ENCODE results near the gene SETBP1.

The SETBP1 gene

DNA sequence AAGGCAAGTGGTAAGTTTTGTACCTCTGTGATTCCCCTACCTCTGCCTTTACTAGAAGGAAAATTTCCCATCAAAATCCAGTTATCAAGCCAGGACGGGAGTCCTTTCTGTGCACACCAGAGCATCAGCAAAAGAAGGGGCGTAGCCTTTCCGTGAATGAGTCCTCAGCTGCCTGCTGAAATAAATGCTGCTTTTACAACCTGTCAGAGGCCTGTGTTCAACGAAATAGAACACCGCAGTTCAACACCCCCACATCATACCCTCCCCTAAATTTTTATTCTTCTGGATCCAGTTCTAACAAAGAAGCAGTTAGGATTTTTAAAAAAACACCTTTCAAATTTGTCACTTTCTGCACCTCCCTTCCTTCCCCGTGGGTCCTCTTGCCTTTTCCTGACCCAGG is 135.8 kb downstream of the SETBP1 start:
- DNase-seq (ENCODE audit: low spot score) = no peak

DNA sequence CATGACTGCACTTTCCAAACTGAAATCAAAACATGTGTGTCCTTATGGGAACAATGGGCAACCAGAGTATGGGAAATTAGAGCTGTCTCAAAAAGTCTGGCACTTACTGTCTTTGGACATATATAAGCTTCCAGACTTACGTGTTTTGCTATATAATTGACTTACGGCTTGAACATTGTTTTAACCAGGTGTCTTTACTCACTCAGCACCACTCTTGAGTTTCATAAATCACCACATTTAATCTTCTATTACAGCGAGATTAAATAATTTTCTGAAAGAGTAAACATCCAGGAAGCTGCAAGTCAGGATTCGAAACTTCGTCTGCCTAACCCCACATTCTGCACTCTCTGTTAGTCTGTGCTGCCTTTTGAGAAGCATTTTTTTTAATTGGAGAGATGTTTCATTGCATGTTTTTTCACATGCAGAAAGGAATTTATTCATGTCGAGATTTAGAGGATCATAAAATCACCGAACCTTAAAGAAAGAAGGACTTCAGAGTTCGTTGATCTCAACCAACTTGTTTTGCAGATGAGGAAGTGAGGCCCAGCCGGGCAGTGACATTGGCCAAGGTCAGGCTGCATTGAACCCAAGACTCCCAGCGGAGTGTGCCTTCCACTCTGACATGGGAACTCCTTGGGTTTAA is 137.3 kb downstream of the SETBP1 start:
- no peak for DNase-seq (ENCODE audit: low spot score)

DNA sequence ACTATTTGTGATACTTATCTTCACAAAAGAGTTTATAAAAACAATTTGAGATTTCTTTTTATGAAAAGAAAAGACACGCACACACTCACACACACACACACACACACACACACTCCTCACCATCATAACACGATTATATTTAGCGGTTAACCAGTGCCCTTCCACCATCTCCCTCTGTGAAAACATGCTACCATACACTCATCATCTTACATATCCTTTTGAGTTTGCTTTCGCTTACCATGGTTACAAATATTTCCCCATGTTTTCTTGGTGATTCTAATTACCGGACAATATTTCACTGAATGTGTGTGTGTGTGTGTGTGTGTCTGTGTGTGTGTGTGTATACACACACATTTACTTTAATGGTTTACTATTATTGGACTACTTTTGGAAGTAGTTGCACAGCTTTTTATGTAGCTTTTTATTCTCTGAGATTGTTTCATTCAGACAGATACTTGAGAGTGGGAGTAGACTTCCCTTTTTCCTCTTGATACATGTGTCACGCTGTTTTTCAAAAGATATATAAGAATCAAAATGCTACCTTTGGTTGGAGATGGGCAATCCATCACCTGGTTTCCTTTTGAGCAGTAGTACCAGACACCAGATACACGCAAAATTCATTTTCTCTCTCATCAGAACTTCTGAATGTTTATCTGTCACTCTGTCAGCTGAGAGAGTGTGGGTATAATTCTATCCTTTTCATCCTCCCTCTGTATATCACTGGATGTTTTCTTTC is 138.1 kb downstream of the SETBP1 start:
- no peak for DNase-seq (ENCODE audit: low spot score)

DNA sequence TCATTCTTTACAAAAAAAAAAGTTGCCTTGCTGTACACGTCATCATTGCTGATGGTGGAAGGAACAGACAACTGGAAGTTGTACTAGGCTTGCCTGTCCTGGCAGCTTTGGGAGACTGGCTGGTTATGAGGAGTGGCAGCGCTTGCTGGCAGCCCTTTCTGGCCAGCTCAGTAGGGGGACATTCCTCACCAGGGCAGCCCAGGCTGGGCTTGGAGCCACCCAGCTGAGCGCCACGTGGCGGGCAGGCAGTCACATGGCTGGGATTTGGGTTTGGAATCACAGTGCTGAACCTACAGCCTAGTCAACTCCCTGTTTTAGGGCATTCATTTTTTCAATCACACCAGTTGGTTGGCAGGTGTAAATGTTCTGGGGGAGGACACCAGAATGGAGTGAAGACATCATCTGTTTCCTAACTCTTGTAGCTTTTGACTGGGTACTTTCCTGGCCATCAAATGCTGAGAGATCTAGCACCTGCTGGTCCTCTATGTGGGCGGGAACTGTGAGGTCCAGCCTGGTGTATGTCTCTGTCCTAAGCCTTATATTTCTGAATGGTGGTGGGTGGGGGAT is 139.3 kb downstream of the SETBP1 start:
- DNase-seq (ENCODE audit: low spot score) = no peak

DNA sequence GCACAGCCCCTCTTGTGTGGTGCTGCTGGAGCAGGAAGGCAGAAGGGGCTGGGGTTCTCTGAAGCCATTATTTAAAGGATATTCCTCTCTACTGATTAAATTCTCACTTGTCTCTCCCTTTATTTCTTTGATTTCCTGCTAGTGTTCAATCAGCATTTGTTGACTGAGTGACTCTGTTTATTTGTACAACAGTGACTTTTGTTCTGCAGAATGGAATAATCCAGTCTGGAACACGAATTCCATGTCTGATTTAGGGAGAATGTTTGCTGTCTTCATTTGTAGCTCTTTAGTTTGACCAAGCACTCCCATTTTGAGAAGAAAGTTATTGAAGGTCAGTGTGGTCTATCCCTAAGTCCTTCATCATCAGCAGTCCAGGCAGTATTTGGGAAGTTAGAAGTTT is 141.2 kb downstream of the SETBP1 start:
- DNase-seq (ENCODE audit: low spot score) = peak; percentile 45

DNA sequence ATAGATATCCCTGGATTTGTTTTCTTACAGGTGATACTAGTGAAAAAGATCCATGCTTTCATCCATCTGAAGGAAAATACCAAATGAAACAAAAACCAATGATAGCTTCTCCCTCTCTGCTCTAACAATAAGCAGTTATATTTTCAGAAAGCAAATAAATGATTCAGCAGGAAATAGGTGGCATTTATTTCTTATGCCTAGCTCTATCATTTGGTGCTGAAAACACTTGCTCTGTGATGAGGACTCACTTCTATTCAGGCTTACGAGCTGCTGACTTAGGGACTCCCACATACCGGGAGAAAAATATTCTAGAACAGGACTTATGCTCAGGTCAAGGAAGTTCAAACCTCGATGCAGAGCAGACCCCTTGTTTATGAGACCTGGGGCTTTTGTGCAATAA is 142.6 kb downstream of the SETBP1 start:
- DNase-seq (ENCODE audit: low spot score) = no peak

DNA sequence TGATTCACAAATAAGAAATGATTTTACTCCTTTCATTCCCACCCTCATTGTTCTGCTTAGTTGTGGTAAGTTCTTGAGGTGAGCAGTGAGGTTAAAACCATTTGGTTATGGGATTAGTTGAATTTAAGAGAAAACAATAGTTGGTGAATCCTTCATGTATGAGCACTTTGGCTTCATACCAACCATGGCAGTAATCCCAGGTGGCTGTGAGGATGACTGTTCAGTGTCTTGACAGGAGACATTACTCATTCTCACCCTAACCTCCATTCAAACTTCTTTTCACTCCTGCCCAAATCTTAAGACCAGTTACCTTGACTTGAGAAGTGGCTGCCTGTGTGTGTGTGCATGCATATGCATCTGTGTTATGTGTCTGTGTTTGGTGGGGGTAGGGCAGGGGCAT is 143.1 kb downstream of the SETBP1 start:
- DNase-seq (ENCODE audit: low spot score) = no peak

DNA sequence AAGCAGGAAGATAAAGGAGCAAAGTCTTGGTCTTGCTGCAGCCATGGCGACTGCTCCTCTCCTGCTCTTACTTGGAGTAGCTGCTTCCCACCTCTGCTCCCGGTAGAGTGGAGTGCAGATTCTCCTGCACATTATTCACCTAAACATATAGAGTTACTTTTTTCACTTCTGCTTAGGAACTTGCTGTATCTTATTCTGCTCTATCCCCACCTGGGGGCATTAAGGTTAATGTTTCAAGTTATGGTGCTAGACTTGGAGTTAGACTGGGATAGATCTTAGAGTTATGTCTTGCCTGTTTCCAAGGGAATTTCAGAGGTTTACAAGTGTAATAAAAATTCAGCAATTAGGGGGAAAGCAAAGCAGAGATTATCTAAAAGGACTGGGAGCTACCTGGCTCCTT is 144.2 kb downstream of the SETBP1 start:
- no peak for DNase-seq (ENCODE audit: low spot score)

DNA sequence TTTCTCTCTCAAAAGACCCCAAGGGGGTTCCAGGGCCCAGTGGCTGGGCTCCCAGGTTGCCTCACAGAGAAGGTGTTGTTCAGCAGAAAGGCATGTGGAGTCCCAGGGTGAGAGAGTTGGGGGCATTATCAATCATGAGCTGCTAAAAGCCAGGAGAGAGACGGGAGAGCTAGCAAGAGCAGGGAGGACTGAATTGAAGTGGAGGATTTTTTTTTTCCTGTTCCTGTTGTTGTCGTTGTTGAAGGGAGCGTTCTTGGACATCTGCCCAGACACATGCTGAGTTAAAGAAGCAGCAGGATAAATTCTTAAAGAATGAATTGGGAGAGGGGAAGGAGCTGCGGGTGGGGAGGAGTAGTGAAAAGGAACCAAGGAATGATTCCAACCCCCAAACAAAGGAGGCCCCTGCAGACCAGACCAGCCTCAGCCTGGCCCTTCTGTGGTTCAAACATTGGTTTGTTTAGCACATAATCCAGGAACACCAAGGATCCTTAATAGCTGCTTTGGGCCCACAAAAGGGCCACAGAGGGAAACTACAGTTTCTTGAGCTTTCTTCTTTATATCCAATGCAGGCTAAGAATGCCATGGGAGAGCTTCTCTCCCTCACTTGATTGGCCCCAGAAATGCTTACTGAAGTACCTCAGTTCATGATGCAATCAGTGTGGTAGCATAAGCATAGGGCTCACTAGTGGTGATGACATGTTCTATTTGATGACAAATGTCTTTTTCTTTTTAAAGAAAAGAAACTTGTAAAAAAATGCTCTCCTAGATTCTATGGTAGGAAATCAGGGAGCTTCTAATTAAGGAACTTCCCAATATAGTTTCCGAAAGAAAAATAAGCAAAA is 146.0 kb downstream of the SETBP1 start:
- peak; percentile 70 for DNase-seq (ENCODE audit: low spot score)

DNA sequence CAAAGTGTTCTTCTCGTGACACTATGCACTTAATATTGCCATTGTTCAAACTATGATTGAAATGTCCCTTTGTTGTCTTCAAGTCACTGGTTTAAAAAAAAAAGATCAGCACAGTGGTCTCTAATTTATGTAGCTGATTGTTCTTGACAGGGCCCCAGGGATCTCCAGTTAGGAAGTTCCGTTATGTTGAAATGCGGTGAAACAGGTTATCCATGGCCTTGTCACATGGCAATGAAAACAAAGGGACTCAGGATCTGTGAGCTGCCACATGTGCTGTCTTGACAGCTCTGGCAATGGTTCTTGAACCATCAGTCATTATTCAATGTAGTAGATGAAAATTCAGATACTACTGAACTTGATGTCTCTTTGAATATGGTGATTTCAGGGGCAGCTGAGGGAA is 147.4 kb downstream of the SETBP1 start:
- DNase-seq (ENCODE audit: low spot score) = no peak

DNA sequence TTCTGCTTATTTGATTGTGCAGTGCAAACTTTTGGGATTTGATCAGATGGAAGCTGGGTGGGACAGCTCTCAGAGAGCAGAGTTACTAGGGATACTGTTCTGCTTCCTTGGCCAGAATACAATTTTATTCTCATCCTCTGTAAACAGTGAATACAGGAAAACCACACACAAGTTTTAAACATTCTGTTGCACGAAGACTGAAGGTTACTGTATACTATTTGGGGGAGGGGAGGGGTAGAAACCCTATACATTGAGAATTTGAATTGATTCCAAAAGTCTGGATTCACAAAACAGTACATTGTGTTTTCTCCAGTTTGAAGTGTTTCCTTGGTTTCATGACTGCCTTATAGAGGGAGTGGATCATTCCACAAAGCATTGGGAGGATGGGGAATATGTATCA is 149.9 kb downstream of the SETBP1 start:
- no peak for DNase-seq (ENCODE audit: low spot score)

DNA sequence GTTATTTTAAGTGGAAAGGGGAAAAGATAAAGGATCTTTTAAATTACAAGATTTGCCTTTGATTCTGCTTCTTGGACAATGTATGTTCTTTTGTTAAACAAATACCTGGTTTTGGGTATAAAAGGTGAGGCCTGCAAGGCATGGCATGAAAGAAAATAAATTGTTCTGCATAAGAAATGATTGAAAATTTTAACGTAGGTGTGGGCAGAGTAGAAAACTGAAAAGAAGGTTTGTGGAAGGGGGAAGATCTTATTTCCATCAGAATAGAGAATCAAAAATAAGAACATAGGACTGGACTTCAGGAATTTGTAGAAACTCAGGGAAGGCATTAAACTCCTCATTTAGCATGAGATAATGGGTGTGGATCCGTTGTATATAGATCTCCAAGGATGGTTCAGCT is 153.1 kb downstream of the SETBP1 start:
- DNase-seq (ENCODE audit: low spot score) = no peak

DNA sequence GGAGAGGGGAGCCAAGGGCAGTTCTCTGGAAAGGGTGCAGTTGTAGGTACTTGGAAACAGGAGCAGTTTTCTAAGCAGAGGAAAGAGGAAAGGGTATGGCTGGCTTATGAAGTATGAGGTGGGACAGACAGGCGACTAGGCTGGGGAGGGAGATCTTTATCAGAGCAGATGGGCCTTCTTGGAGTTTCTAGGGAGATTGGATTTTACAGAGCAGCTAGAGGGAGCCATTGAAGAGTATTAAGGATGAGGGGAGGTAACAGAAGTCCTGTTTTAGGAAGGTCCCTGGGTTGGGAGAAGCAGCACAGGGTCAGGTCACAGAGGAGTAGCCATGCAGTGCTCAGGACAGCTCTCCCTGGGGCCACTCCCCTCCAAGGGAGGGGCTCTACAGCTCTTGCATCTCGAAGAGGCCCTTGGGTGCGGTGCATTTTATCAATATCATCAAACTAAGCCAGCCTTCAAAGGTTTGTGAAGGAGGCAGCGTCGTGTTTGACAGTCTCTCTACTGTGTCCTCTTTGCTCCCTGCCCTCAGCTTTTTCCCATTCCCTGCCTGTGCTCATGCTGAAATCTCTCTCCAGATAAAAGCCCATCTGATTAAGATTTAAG is 154.3 kb downstream of the SETBP1 start:
- no peak for DNase-seq (ENCODE audit: low spot score)

DNA sequence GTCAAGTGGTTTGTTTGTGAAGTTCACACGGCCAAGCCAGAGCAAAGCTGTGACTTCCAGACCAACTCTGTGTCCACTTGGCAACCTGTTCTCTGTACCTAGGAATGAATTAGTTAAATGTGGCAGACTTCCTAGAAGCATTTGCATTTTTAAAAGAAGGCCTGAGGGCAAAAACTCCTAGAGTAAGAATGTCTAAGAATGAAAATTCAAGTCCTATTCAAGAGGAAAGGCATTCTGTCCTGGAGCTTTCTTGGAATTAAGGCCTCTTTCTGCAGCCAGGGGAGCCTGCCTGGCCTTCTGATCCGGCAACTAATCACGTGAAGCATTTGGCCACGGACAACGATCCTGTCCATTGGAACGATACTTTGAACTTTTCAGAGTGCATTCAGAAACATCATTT is 155.0 kb downstream of the SETBP1 start:
- DNase-seq (ENCODE audit: low spot score) = peak; percentile 46

DNA sequence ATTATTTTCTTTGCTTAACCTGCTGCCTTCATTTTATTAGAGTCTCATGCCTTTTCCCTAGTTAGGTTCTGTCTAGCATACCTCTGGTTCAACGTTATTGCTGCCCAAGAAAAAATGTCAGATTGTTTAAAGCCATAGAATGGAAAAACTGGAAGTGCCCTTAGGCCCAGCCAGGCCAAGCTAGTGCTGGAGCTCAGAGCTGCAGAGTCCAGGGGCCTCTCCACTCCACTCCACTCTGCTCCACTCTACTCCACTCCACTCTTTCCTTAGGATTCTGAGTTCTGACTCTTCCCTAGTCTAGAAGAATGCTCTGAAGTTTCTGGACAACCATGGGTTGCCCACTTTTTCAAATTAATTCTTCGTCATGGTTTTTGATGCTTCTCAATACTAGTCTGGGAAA is 155.6 kb downstream of the SETBP1 start:
- no peak for DNase-seq (ENCODE audit: low spot score)

DNA sequence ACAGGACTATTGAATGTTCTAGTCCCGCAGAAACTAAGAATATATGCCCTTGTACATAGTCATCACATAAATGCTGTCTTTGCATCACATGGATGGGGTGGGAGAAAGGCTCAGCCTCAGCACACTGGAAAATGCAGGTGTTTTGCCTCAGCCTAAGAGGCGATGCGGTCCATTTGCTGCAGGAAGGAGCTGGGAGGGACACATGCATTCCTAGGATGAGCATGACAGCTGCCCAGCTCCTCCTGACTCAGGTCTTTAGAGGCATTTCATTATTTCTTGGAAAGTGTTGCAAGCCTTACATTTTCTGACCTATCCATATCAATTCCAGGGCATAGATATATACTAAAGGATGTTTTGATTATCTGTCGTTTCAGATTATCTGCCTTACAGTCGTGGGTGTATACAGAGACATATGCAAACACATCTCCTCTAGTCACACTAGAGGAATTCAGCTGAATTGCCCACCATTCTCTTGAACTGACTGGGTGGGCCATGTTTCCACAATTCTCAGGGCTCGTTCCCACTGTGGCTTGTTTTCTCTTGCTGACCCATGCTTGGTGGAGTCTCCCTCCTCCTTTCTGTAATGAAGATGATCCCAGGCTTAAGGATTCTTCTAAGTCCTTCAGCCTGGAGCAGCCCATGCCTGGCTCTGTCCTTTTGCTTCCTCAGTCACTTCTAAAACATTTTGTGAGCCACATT is 156.9 kb downstream of the SETBP1 start:
- DNase-seq (ENCODE audit: low spot score) = no peak

DNA sequence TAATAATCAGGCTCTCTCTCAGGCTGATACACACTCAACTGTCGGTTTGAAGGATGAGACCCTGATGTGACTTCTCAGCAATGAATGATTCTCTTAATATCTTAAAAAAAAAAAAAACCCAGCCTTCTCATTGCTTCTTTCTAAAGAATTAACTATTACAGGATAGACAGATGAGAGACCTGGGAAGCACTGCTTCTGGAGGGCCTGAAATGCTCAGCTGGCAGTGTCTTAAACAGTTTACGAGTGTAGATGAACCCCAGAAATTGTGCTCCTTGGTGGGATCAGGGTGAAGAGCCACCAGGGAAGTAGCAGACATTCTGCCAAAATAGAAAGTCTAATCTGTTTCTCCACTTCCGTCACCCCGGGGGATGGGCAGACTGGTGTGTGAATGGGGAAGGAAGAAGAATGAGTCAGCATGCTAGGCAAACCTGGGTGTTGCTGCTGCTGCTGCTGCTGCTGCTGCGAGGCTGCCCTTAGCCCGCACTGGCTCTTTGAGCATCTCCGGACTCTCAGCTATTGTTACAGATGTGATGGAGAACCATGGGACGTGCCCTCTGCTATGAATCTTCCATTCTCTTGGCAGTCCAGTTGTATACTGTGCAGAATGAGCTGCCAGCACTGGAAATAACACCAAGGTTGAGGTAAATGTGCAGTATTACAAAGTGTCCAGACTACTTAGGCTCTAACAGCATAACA is 158.4 kb downstream of the SETBP1 start:
- DNase-seq (ENCODE audit: low spot score) = peak; percentile 80

DNA sequence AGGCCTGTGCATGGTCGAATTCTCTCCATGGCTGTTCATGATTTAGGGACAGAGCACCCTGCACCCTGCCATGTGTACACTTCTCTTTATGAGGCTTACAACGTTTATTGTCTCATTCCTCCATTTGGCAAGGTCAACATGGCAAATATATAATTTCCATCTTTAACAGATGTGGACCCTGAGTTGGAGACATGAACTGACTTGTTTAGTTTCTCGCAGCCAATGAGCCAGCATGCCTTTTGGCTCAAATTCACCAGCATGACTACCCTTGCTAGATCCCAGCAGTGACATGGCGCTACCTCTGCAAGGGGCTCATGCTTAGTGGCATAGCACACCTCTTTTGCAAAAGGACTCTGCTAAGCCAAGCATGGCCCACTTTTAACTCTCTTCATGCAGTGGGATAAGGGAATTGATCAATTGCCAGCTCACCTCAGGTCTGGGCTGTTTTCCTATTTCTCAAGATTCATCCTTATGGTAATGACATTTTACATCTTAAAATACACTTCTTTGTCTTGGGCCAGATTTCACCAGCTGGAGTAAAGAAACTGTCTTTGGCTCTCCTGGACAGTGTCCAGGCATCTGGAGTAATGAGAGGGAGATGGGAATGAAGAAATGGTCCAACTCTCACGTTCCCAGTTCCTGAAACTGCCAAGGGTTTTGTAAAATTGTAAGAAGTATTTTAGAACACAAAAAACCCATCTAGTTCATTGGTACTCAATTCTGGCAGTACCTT is 159.5 kb downstream of the SETBP1 start:
- DNase-seq (ENCODE audit: low spot score) = no peak

DNA sequence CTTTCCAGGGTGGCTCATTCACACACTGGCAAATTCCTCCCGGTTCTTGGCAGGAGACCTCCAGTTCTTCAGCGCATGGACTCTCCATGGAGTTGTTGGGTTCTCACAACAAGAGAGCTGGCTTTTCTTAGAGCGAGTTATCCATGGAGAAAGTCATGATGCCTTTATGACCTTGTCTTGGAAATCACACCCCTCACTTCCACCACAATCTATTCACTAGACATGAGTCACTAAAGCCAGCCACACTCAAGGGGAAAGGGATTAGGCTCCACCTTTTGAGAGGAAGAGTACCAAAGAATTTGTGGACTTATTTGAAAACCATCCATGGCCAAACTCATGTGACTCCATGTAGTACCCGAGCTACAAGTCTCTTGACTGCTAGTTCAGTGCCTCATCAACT is 160.5 kb downstream of the SETBP1 start:
- DNase-seq (ENCODE audit: low spot score) = no peak

All from pons (tissue), 1 donor.